OCI-LY3 (cell line): ENCODE measurements around the gene MED17.

ENCODE experiments used
- CTCF ChIP-seq: fragments of 200-600, 300-600 bp; sonication (generic); IDR thresholded peaks from 2 replicates; pipeline ENCODE4 v1.5.1; 2014; ENCODE audit warnings: antibody characterized with exemption, low read length, low read depth
- EZH2phosphoT487 ChIP-seq: fragments of 200-600 bp; shearing (Covaris generic); IDR thresholded peaks from 2 replicates; pipeline ENCODE4 v1.6.1; 2018; ENCODE audit warnings: antibody characterized with exemption, mixed run types, low read depth

- TF ChIP-seq CTCF: no peak
- no peak for TF ChIP-seq EZH2phosphoT487
Observed at GRCh38 chr11:93840981-93841380, 56.9 kb downstream of the MED17 start.
